Ishikawa (cell line): ENCODE measurements around the gene TIAM1.

Experiments used
- CEBPB ChIP-seq: IDR thresholded peaks from 2 replicates; pipeline ENCODE4 v1.6.1; 2012
- CREB1 ChIP-seq: IDR thresholded peaks from 2 replicates; pipeline ENCODE4 v1.6.1; 2012; ENCODE audit warnings: low read depth

GRCh38 chr21:31317688-31318087, 26.4 kb downstream of the TIAM1 start:
- TF ChIP-seq CREB1 (no peak), CEBPB (no peak)
